Neuronal stem cell (in vitro differentiated cells): ENCODE data around the gene NUDT8.
"Not testable (repeated sequence)": the region's sequence is repeated elsewhere in the genome, so short reads cannot be mapped to it uniquely, and the experiment has no call there.

ENCODE experiments used
- DNase-seq: peaks from one replicate; pipeline ENCODE4 v3.0.0-alpha.2; 2013; ENCODE audit warnings: low spot score
- H2AFZ ChIP-seq: one replicate; pipeline ENCODE4 v1.6.1; 2013; ENCODE audit warnings: mild to moderate bottlenecking, low read length, inconsistent platforms
- H2AK5ac ChIP-seq: 2 replicates; pipeline ENCODE4 v1.6.1; 2013; ENCODE audit warnings: low read depth, mild to moderate bottlenecking, inconsistent platforms, low read length, moderate library complexity, mixed read lengths
- H2BK120ac ChIP-seq: 2 replicates; pipeline ENCODE4 v1.6.1; 2013; ENCODE audit warnings: low read depth, mild to moderate bottlenecking, inconsistent platforms, low read length, moderate library complexity, mixed read lengths
- H2BK12ac ChIP-seq: one replicate; pipeline ENCODE4 v1.6.1; 2013; ENCODE audit warnings: low read length, inconsistent platforms
- H2BK15ac ChIP-seq: 2 replicates; pipeline ENCODE4 v1.6.1; 2013; ENCODE audit warnings: mild to moderate bottlenecking, low read length, inconsistent platforms, mixed read lengths
- H2BK5ac ChIP-seq: one replicate; pipeline ENCODE4 v1.6.1; 2013; ENCODE audit warnings: inconsistent platforms, mild to moderate bottlenecking, low read length, moderate library complexity
- H3K14ac ChIP-seq: one replicate; pipeline ENCODE4 v1.6.1; 2013; ENCODE audit warnings: low read length, inconsistent platforms
- H3K18ac ChIP-seq: 2 replicates; pipeline ENCODE4 v1.6.1; 2013; ENCODE audit warnings: low read length, inconsistent platforms
- H3K23ac ChIP-seq: 2 replicates; pipeline ENCODE4 v1.6.1; 2013; ENCODE audit warnings: low read depth, mild to moderate bottlenecking, mixed read lengths, low read length, inconsistent platforms; ENCODE audit not compliant: poor library complexity
- H3K27ac ChIP-seq: replicated peaks from 3 replicates; pipeline ENCODE4 v1.5.1; 2013; ENCODE audit warnings: low read length, inconsistent platforms
- H3K27me3 ChIP-seq, 3 experiments: 2 replicates each; pipeline ENCODE4 v1.6.1; 2013; ENCODE audit warnings: low read length in 3 of 3, mild to moderate bottlenecking in 2 of 3, inconsistent platforms in 1 of 3, low read depth in 1 of 3, mixed read lengths in 1 of 3, moderate library complexity in 1 of 3; ENCODE audit not compliant: control insufficient read depth in 3 of 3, insufficient read depth in 3 of 3
- H3K36me3 ChIP-seq, 2 donors: replicated peaks in 1 of 2; 2 replicates each; pipeline ENCODE4 v1.6.1; 2013; ENCODE audit warnings: low read length in 2 of 2; ENCODE audit not compliant: control insufficient read depth in 2 of 2, insufficient read depth in 2 of 2
- H3K4ac ChIP-seq: 2 replicates; pipeline ENCODE4 v1.6.1; 2013; ENCODE audit warnings: inconsistent platforms, mild to moderate bottlenecking, low read length, moderate library complexity
- H3K4me1 ChIP-seq, 2 donors: 1 replicate in 1 of 2; 2 replicates in 1 of 2; pipeline ENCODE4 v1.6.1; 2013; ENCODE audit warnings: low read length in 2 of 2, low read depth in 1 of 2; ENCODE audit not compliant: control insufficient read depth in 2 of 2, insufficient read depth in 1 of 2
- H3K4me2 ChIP-seq: one replicate; pipeline ENCODE4 v1.6.1; 2013; ENCODE audit warnings: mild to moderate bottlenecking, low read length, inconsistent platforms; ENCODE audit not compliant: insufficient read depth, poor library complexity, severe bottlenecking
- H3K4me3 ChIP-seq, 2 donors: 2 replicates each; pipeline ENCODE4 v1.5.1; 2013; ENCODE audit warnings: low read length in 2 of 2, mild to moderate bottlenecking in 2 of 2, inconsistent platforms in 1 of 2, moderate library complexity in 1 of 2
- H3K79me1 ChIP-seq: one replicate; pipeline ENCODE4 v1.6.1; 2013; ENCODE audit warnings: low read depth, mild to moderate bottlenecking, inconsistent platforms, low read length, moderate library complexity
- H3K9ac ChIP-seq: one replicate; pipeline ENCODE4 v1.6.1; 2013; ENCODE audit warnings: mild to moderate bottlenecking, low read depth, low read length, inconsistent platforms; ENCODE audit not compliant: poor library complexity
- H3K9me3 ChIP-seq, 2 donors: replicated peaks in 1 of 2; 2 replicates each; pipeline versions ENCODE3 to v1.6.1; 2013; ENCODE audit warnings: low read length in 2 of 2, mild to moderate bottlenecking in 2 of 2, inconsistent platforms in 1 of 2, low read depth in 1 of 2, mixed read lengths in 1 of 2, moderate library complexity in 1 of 2; ENCODE audit not compliant: control insufficient read depth in 2 of 2, insufficient read depth in 1 of 2
- H4K8ac ChIP-seq: one replicate; pipeline ENCODE4 v1.6.1; 2013; ENCODE audit warnings: low read depth, mild to moderate bottlenecking, inconsistent platforms, low read length, moderate library complexity
- H4K91ac ChIP-seq: one replicate; pipeline ENCODE4 v1.6.1; 2013; ENCODE audit warnings: low read length, low read depth, mild to moderate bottlenecking, inconsistent platforms; ENCODE audit not compliant: poor library complexity
- WGBS, 2 donors: extraction: QIAGEN DNeasy Blood & Tissue Kit; methylation state at CpG; one replicate each; pipeline ENCODE4 v1.1.7; 2013; ENCODE audit warnings: missing lambda C conversion rate in 2 of 2, mixed read lengths in 1 of 2; ENCODE audit not compliant: insufficient read length in 2 of 2, insufficient replicate concordance in 1 of 2; ENCODE audit errors: extremely low coverage in 2 of 2; 5-methylcytosine and 5-hydroxymethylcytosine counted together

Gene NUDT8

GRCh38 chr11:67604815-67605214, 24.9 kb downstream of the NUDT8 start:
- no peak overlapping the region for H3K14ac ChIP-seq
- peak overlapping the region; percentile 43 for H2AK5ac ChIP-seq
- no peak overlapping the region for H3K23ac ChIP-seq
- peaks cover 4% of the 10 kb centered on the region for H3K79me1 ChIP-seq
- no peak overlapping the region for H3K27ac ChIP-seq
- peak overlapping the region; percentile 22 for H2BK120ac ChIP-seq
- H2BK5ac ChIP-seq, result no peak overlapping the region
- peaks cover 2 to 18% of the 10 kb centered on the region in 2 donors for H3K36me3 ChIP-seq
- H3K18ac ChIP-seq, result peak overlapping the region; percentile 3
- no peak for DNase-seq
- H2AFZ ChIP-seq, result peak overlapping the region; percentile 89
- WGBS, 2 donors, result no CpG with 5 or more reads among the region's 2 CpGs
- no peak overlapping the region for H3K9ac ChIP-seq
- H3K4ac ChIP-seq, result no peak overlapping the region
- no peak overlapping the region for H3K4me3 ChIP-seq
- no peak overlapping the region for H3K4me2 ChIP-seq
- H4K91ac ChIP-seq, result no peak overlapping the region
- peaks cover 21 to 29% of the 10 kb centered on the region in 2 donors for H3K4me1 ChIP-seq
- H3K9me3 ChIP-seq, result peaks cover 2 to 5% of the 10 kb centered on the region in 2 donors
- H3K27me3 ChIP-seq, result peaks cover 0 to 15% (median 2%) of the 10 kb centered on the region in 3 experiments
- peak overlapping the region; percentile 0 for H2BK15ac ChIP-seq
- peak overlapping the region; percentile 51 for H2BK12ac ChIP-seq
- H4K8ac ChIP-seq, result no peak overlapping the region

- H3K9me3 ChIP-seq, H4K91ac ChIP-seq, H3K4me3 ChIP-seq, H3K23ac ChIP-seq, H3K14ac ChIP-seq, H3K9ac ChIP-seq, DNase-seq, H3K79me1 ChIP-seq, H3K4ac ChIP-seq, H3K4me2 ChIP-seq, H2BK12ac ChIP-seq, H2BK5ac ChIP-seq, H2AK5ac ChIP-seq, H2BK15ac ChIP-seq, H4K8ac ChIP-seq: not testable (repeated sequence)
- Histone ChIP-seq H3K27me3 (peaks cover 0 to 18% (median 2%) of the 10 kb centered on the region in 3 experiments), H3K4me1 (peaks cover 21 to 29% of the 10 kb centered on the region in 2 donors), H3K27ac (peak overlapping the region; percentile 35), H3K36me3 (peaks cover 2 to 11% of the 10 kb centered on the region in 2 donors), H3K18ac (peak overlapping the region; percentile 20), H2AFZ (peak overlapping the region; percentile 30), H2BK120ac (peak overlapping the region; percentile 22)
- WGBS, 2 donors, result no CpG with 5 or more reads among the region's 4 CpGs
Observed at GRCh38 chr11:67604119-67604518, 25.6 kb downstream of the NUDT8 start.

- peaks cover 5% of the 10 kb centered on the region in 2 donors for H3K9me3 ChIP-seq
- H2AK5ac ChIP-seq, result no peak overlapping the region
- H3K36me3 ChIP-seq, result no peaks in the 10 kb centered on the region
- no peak overlapping the region for H3K4me2 ChIP-seq
- H3K14ac ChIP-seq, result no peak overlapping the region
- H2BK12ac ChIP-seq, result no peak overlapping the region
- peaks cover 14 to 21% of the 10 kb centered on the region in 2 donors for H3K4me1 ChIP-seq
- no peak overlapping the region for H3K23ac ChIP-seq
- no peak overlapping the region for H3K4ac ChIP-seq
- H4K91ac ChIP-seq, result no peak overlapping the region
- H2BK15ac ChIP-seq, result no peak overlapping the region
- H3K9ac ChIP-seq, result no peak overlapping the region
- H3K27me3 ChIP-seq, result peaks cover 0 to 18% (median 2%) of the 10 kb centered on the region in 3 experiments
- no peak for DNase-seq
- H3K18ac ChIP-seq, result no peak overlapping the region
- peak overlapping the region in 1 of 2 donors; percentile 30 for H3K4me3 ChIP-seq
- H3K79me1 ChIP-seq, result no peaks in the 10 kb centered on the region
- WGBS, 2 donors, result no CpG with 5 or more reads among the region's 7 CpGs
- no peak overlapping the region for H4K8ac ChIP-seq
- H2BK5ac ChIP-seq, result no peak overlapping the region
- no peak overlapping the region for H2AFZ ChIP-seq
- no peak overlapping the region for H2BK120ac ChIP-seq
- H3K27ac ChIP-seq, result no peak overlapping the region
Observed at GRCh38 chr11:67601098-67601497, 28.6 kb downstream of the NUDT8 start.

- no peak overlapping the region for H3K27ac ChIP-seq
- H3K4me2 ChIP-seq, result no peak overlapping the region
- no peak overlapping the region for H3K14ac ChIP-seq
- H2BK120ac ChIP-seq, result no peak overlapping the region
- no peak overlapping the region for H3K18ac ChIP-seq
- peaks cover 5% of the 10 kb centered on the region in 2 donors for H3K9me3 ChIP-seq
- H3K4me1 ChIP-seq, result peaks cover 9 to 15% of the 10 kb centered on the region in 2 donors
- H3K4ac ChIP-seq, result no peak overlapping the region
- DNase-seq, result no peak
- H4K91ac ChIP-seq, result no peak overlapping the region
- H3K27me3 ChIP-seq, result peaks cover 0 to 17% (median 2%) of the 10 kb centered on the region in 3 experiments
- H2AK5ac ChIP-seq, result no peak overlapping the region
- H2AFZ ChIP-seq, result no peak overlapping the region
- H3K36me3 ChIP-seq, result no peaks in the 10 kb centered on the region
- H3K79me1 ChIP-seq, result no peaks in the 10 kb centered on the region
- no peak overlapping the region for H2BK5ac ChIP-seq
- no peak overlapping the region for H2BK12ac ChIP-seq
- H4K8ac ChIP-seq, result no peak overlapping the region
- no peak overlapping the region for H3K9ac ChIP-seq
- H3K4me3 ChIP-seq, result no peak overlapping the region
- H2BK15ac ChIP-seq, result no peak overlapping the region
- no peak overlapping the region for H3K23ac ChIP-seq
- WGBS, 2 donors, result no CpG with 5 or more reads among the region's 7 CpGs
Observed at GRCh38 chr11:67600324-67601029, 29.3 kb downstream of the NUDT8 start.
